Subcutaneous adipose tissue (tissue), 4 donors: Measurements from ENCODE around the gene LNP1. TPM values are rescaled to one million over a fixed set of nuclear protein-coding genes. Genes with fewer than 3 reads are reported as not detected.

Source experiments
- CTCF ChIP-seq: fragments of 450-650 bp; IDR thresholded peaks from one replicate; pipeline ENCODE4 v1.5.1; 2016; ENCODE audit warnings: low read depth, mild to moderate bottlenecking, control low read depth, antibody characterized with exemption, moderate library complexity
- total RNA-seq, 4 donors: library from RNA; depleted of rRNA; stranded (reverse); fragments of >200 nt; gene quantifications; one replicate each; pipeline ENCODE4 v1.1.0, GENCODE V29; 2016

LNP1 gene
- total RNA-seq, 4 donors from 2014 or later: 1.4 to 4.3 (median 2.4) TPM

DNA sequence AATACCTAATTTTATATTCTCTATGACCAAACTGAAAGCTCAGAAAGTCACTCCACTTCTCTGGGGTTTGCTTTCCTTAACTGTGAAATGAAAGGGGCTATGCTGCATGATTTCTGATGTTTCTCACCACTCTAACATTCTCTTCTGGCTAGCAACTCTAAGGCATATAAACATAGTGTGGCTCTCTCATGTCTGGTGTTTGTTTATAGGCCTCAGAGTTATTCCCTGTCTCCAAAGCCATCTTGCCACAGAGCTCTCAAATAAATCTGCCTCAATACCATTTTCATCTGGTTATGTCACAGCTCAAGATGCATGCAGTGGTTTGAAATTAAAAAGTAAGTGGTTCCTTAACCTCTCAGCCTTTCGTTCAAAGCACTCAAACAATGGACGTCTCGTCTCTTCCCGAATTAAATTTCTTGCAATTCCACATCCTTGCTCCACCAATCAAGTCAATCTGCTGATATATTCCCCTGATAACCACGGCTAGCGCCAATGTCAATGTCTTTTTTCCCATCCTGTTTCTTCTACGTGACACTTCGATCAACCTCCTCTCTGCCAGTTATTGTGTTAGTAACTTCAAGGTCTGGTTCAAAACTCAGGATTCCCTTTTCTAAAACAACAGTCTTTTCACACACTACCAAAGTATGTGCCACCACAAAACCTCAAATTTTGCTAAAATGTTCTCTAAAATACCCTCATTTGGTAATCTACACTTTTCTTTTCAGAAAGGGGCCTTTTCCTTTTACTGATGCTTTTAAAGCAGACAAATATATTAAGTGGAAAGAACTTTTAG is 16.4 kb upstream of the LNP1 start:
- TF ChIP-seq CTCF: no peak

DNA sequence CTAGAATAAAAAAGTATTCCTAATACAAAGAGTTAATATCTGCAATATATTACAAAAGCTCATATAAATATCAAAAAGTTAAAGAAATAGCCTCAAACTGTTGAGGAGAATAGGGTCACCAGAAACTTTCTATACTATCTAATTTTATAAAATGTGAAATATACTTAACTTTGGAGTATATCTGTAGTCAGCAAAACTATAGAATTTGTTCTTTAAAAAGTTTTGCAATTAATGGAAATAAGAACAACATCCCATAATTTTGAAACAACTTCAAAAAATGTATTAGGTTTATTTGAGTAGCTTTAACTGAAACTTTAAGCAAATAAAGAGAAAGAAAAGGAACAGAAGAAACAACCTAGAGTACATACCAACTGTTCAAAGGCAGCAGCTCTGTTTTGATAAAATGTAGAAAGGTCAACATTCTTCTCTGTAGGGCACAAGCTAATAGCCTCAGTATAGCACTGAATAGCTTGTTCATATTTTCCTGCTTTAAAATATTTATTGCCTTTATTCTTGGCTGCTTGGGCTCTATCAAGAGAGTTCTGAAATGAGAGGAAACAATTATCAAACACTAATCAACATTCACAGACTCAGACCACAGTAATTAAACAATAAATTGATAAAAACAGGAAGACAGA is 14.8 kb upstream of the LNP1 start:
- TF ChIP-seq CTCF: no peak

DNA sequence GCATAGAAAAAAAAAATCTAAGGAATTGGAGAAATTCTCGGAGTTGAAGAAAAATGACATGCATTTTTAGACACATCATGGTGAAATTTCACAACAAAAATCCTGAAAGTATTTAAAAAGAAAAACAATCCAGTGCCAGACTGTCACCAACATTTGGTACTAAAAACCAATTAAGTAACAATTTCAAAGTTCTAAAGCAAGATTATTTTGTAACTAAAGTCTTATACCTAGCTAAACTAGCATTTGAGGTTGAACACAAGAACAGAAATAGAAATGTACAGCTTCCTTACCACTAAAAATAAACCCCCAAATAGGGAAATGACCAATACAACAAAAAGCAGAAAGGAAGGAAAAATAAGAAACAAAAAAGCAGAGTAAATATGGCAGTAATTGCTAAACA is 12.3 kb upstream of the LNP1 start:
- no peak for TF ChIP-seq CTCF

DNA sequence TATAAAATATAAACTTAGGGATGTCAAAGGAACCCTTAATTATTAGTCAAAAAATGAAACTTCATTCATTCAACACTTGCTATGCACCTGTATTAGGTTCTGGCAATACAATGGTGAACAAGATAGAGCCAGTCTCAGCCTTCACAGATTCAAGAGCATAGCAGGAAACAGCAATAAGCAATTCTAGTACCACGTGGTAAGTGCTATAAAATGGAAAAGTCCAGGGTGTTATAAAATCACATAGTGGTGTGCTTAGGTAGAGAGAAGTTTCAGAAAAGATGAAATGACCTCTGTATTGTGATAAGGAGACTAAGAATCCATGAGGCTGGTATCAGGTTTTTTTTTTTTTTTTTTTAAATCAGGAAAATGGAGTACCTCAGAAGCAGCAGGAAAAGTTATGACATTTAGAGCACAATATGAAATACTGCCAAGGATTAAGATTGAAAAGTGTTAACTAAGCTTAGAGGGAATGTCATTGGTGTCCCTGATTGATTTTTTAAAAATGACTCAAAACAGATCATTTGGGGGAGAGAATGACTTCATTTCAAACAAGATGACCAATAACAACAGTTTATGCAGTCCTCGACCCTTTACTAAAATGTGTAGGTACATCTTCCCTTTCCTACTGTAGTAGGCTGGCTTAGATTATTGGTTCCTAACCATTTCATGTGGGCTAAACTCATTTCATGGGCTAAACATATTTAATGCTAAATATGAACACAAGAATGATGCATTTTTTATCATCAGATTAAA is 5.5 kb upstream of the LNP1 start:
- no peak for TF ChIP-seq CTCF

DNA sequence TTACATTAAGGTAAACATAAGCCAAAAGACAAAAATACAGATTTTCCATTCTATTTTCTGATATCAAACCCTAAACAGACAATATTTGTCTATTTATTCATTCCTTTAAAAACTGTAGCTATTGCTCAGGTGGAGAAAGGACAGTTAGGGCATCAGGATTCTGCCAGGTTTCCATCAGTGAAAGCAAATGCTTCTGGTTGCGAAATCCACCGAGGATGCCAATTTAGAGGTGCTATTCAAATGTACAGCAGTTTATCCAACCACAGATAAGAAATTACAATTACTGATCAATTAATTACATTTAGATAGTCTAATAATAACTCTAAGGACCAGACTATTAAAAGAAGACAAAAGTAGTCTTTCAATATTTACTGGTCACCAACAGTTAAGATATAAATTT is 4.4 kb upstream of the LNP1 start:
- no peak for TF ChIP-seq CTCF

- no peak for TF ChIP-seq CTCF
These were observed 1.8 kb upstream of the LNP1 start for GRCh38 chr3:100399341-100400071.
